ENCODE results near the gene TMEM14B.
A peak's percentile ranks its signal among the peaks of the same experiment; 100 is the strongest.
"Not testable (repeated sequence)": the region's sequence is repeated elsewhere in the genome, so short reads cannot be mapped to it uniquely, and the experiment has no call there.

TMEM14B gene

DNA sequence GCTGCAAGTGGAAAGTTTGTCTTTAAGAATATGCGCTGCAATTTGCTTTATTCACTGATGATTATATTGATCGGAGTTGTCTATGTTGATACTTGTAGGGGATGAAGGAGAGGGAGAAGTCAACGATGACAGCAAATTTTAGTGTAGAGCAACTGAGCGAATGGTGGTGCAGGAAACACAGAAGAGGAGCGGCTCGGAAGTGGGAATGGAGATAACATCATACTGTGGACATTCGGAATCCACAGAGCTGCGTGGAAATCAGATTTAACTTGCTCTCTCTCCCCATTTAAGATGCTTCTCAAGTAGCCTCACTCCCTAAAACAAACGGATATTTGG is 722 bp upstream of the TMEM14B start:
- no peak for DNase-seq (ENCODE audit: low read depth)

DNA sequence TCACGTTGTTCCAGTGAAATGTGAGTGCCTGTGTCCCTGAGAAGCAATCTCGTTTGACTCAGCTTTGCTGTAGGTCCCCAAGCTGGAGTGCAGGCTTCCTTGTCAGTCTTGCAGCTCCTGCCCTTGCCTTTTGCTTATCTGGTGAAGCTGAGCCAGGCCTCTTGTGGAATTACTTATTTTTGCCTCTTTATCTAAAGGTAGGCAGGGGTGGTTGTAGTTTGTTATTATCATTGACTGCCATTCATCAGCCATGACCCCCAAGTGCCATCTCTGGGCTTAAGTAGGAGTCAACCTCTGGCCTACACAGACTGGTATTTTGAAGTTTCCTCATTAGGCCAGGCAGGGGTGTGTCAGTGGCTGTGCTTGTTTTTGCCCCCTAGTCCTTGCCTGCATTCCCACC is 2.1 kb downstream of the TMEM14B start:
- no peak for DNase-seq (ENCODE audit: low read depth)

DNA sequence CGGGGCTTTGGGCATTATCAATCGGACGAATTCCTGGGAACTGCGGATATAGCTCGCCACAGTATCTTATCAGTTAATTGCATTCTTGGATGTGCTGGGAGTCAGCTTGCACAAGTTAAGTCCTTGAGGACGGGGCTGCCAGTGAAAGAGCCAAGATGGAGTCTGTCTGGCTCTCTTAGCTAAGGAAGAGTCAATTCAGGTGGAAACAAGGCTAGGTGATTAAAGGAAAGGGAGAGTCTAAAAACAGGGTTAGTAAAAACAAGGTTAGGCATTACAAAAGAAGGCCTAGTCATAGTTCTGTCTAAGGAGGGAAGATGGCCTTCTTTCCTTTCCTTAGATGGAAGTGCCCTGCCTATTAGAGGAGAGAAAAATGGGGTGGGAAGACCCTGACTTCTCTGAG is 3.0 kb downstream of the TMEM14B start:
- DNase-seq (ENCODE audit: low read depth): not testable (repeated sequence)

DNA sequence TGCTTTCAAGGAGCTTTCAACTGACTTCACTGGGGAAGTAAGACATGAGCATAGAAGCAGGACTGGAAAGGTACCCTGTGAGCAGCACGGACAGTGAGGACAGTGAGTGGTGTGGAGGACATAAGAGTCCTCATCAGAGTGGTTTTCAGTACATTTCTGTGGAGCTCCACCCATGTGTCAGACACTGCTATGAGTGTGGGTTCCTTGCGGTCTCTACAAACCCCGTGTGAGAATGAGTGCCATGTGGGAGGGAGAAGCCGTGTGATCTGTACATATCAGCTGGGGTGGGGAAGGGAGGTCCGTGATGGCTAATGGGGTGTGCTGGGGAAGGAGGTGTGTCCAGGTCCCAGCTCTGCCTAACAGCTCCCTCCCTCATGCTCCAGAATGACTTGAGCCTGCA is 4.2 kb downstream of the TMEM14B start:
- not testable (repeated sequence) for DNase-seq (ENCODE audit: low read depth)

DNA sequence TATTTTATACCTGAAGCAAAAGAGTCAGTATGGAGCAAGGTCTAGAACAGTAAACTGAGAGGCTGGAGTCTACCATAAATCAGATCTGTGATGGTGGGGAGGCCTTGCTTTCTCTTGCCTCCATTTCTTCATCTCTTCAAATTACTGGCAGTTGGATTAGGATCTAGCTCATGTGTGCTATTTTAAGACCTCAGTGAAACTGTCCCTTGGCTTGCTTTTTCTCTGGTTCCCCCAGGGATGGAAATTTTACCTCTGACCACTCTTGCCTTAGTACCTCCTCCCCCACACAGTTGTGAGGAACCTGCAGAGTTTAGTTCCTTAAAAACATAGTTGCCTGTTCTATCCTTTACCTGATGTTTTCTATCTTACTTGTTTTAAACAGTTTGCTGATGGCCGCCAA is 8.5 kb downstream of the TMEM14B start:
- no peak for DNase-seq (ENCODE audit: low read depth)

DNA sequence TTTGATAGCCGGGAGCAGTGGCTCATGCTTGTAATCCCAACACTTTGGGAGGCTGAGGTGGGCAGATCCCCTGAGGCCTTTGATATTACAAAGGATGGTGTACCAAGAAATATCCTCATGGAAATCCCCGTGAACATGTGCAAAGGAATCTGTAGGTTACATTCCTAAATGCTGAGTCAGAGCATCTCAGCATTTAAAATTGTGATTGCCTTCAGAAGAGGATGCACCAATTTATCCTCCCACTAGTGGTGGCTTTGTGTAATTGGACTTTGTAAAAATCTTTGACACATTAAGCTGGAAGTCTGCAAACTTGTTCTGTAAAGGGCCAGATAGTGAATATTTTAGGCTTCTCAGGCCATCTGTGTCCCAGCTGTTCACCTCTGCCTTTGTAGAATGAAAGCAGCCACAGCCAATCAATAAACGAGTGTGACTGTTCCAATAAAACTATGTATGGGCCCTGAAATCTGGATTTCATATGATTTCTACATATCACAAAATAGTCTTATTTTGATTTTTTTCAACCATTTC is 11.8 kb downstream of the TMEM14B start:
- peak; percentile 93 for DNase-seq (ENCODE audit: low read depth)

DNA sequence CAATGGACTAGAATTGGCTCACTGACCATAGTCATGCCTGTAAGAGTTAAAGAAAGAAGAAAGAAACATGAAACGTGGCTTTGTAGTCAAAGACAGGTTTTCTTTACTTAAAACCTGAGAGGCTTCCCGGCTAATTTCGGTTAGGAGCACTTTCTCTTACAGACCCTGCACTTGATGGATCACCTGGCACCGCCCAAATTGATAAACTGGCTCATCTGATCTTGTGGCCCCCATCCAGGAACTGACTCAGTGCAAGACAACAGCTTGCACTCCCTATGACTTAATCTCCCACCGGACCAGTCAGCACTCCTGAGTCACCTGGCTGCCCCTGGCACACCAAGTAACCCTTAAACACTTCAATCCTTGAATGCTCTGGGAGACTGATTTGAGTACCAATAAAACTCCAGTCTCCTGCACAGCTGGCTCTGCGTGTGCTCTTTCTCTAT is 12.3 kb downstream of the TMEM14B start:
- DNase-seq (ENCODE audit: low read depth): peak; percentile 88

DNA sequence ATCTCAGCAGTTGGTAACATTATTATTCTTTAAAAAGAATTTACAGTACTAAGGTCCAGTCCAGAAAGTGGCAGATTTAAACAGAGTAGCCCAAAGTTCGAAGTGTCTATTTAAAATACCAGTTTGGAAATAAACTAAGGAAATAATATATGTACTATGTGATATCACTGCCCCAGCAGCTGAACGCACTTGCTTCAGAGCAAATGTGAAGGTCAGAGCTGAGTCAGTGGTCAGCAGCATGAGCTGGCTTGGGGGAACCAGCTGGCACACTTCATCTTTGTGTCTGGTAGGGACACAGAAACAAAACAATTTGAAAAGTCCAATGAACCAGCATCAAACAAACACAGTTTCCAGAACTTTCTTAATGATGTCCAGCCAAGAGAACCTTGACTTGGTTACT is 15.4 kb downstream of the TMEM14B start:
- DNase-seq (ENCODE audit: low read depth): peak; percentile 57

DNA sequence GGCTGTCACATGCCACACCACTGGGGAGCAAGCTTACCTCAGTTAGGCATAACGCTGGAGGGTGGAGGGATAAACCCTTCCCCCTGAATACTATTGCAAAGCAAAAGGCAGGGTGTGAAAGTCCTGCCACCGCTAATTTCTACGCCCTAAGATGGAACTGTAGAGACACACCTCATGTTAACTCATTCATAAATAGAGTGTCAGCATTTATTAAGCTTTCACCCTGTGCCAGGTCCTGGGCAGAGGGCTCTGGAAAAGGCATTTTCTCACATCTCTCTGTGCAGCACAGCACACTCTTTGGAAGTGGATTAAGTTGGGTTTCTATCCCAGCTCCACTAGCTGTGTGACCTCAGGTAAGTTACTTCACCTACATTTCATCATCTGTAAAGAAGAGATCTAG is 21.8 kb downstream of the TMEM14B start:
- DNase-seq (ENCODE audit: low read depth): no peak

DNA sequence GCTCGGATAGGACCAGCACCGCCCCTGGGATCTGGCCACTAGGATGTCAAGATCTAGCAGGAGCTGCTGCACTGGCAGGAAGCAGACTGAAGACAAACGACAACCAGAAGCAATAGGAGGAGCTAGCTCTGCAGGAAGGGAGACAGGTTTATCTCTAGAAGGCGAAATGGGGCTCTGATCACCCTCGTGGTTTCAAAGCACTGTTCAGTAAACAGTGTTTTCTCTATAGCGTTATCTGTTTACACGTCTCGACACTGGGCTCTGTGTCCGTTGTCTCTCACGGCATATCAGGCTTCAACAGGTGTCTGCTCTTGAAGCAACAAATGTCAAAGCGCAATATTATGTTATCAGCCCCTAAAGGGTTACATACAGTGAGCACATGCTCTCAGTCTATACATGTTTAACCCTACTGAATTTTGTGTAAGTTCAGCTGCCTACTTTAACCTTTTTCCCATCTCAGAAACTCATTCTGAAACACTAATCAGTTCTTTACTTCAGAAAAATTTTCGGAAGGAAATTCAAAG is 23.8 kb downstream of the TMEM14B start:
- DNase-seq (ENCODE audit: low read depth): no peak

DNA sequence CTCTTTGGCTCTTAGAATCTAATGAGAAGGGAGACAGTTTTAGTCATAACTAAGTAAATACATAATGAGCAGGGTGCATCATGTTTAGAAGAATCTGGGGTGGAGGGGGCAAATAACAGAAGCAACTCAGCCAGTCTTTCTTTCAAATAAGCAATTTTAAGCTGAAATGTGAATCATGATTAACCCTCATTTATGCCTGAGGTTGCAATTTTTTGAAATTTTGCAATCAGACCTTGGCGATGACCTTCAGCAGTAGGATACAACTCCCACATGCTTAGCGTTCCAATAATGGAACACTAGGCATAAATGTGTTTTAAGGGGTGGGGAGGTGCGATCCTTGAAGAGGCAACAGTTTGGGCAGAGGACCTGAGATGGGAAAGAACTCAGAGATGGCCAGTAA is 30.6 kb downstream of the TMEM14B start:
- no peak for DNase-seq (ENCODE audit: low read depth)

DNA sequence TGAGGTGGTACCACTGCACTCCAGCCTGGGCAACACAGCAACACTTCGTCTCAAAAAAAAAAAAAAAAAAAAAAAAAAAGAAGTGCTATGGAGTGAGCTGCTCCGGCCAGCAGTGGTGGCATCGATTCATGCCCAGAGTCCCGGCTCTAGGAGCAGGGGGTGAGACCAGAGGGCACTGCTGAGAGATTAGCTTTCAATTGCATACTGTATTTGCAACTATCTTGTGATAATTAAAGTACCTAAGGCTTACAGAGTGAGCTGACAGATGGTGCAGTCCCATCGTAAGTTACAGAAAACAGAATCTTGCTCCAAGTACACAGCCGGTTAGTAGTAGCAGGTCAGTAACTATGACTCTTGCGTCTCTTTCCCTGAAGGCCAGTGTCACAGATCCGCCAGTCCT is 31.5 kb downstream of the TMEM14B start:
- no peak for DNase-seq (ENCODE audit: low read depth)

DNA sequence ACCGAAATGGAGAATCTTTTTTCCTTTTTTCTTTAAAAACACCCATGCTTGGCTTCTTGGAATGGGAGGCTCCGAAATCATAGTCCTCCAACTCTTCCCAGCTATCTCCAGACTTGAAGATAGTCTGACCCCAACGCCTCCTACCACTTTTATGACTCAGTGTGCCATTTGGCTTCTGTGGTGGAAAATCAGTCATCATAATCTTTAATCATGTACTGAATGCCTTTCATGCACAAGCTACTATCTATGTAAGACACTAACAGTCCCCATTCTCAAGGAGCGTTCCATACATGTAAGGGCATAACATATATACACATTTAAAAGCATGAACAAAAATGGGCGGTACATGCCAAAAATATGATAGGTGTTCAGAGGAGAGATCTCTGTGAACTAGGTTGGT is 44.1 kb downstream of the TMEM14B start:
- DNase-seq (ENCODE audit: low read depth): no peak

DNA sequence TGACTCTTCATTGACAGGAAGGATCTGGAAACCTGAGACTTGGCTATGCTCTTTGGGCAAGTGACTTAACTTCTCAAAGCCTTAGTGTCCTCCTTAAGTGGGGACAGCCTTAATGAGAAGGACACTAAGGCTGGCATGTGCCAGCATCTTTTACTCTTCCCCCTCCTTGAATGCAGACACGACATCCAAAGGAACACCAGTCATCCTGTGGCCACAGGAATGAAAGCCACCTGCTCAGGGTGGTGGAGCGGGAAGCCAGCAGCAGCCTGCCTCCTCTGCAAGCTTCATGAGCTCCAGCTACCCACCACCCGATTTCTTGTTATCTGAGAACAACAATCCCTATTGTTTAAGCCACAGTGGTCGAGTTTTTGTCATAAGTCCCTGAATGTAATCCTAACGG is 44.5 kb downstream of the TMEM14B start:
- DNase-seq (ENCODE audit: low read depth): no peak

DNA sequence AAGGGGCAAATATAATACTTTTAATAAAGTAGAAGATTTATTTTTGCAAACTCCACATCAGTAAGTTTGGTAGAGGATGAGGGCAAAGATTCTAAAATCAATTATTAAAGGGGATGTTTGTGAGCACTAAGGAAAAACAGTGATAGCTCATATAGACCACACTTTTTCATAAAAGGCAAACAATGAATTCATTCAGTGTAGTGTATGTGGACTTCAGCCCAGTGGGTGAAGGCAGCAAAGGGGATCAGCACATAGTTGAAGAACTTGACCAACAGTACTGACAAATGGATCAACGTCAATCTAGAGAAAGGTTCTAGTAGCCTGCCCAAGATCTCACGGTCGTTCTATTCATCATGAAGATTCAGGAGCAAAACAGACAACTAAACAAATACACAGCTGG is 45.4 kb downstream of the TMEM14B start:
- DNase-seq (ENCODE audit: low read depth): no peak

DNA sequence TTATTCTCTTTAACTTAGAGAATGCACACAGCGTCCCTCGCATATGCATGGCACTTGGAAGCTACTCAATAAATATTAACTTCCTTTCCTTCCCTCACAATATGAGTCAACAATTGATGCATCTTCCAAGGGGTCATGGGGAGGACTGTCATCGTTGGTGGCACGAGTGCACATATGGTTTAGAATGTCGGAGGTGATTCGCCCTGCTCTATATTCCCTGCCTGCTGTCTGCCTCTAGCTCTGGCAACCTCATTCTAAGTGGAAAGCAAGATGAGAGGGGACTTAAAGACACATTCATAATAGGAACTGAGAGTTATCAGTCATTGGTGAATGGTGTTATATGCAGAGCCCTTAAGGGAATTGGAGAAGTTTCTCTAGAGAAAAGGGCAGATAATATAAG is 46.1 kb downstream of the TMEM14B start:
- DNase-seq (ENCODE audit: low read depth): no peak

DNA sequence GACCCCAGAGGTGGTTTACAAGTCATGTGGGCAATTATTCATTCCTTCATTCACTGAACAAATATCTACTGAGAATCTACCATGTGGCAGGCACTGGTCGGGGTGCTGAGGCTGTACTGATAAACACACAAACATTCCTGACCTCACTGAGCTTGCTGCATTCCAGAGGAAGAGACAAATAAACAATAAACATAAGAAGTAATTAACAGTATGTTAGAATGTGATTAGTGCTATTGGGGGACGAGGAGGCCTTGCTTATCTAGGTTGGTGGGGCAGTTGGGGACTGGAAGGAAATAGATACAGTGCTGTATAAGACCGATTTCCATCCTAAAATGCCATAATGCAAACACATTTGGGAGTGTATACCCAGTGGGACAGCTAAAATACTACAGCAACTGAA is 46.6 kb downstream of the TMEM14B start:
- DNase-seq (ENCODE audit: low read depth): no peak

DNA sequence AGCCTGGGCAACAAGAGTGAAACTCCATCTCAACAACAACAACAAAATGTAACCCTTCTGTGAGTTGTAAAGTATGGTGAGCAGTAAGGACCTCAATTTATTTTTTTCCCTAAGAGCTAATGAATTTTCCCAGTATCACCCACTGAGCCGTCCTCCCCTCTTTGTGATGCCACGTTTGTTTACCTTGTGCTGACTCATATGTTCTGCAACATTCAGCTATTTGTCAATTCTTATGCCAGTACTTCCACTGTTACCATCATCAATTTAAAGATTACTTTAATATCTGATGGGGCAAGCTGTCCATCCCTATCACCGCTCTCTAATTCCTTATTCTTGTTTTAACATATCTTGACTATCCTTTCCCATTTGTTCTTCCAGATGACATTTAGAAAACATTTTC is 53.2 kb downstream of the TMEM14B start:
- peak; percentile 61 for DNase-seq (ENCODE audit: low read depth)

DNA sequence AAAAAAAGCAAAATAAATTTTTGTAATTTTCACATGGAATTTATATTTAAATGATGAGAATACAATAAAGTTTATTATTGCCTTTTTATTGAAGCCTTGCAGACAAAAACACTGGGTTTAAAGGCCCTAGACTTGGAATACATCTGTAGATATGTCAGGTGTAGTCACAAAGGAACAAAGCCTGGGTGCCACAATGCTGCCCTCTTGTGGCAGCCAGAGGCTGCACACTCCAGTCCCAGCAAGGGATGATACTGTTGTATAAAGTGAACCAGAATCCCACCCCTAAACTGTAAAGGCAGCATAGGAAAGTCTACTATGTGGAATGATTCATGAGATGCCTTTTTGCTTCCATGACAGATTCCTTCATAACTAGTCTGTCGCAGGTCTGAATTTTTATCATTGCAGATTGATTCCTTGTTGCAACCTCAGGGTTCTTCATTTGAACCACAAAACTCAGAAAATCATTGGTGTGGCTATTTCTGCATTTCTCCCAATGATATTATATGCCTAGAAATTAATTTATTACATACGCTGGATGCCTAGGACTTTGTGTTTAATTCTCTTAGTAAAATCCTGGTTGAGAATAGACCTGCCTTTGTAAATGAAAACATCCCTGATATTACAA is 53.7 kb downstream of the TMEM14B start:
- DNase-seq (ENCODE audit: low read depth): peak; percentile 44
